ENCODE measurements around the gene CREB3L2. TPM values are rescaled to one million over a fixed set of nuclear protein-coding genes. Genes with fewer than 3 reads are reported as not detected.

CREB3L2 gene
- total RNA-seq, 2 experiments from 2014 or later, result 22.7 to 79.0 TPM

DNA sequence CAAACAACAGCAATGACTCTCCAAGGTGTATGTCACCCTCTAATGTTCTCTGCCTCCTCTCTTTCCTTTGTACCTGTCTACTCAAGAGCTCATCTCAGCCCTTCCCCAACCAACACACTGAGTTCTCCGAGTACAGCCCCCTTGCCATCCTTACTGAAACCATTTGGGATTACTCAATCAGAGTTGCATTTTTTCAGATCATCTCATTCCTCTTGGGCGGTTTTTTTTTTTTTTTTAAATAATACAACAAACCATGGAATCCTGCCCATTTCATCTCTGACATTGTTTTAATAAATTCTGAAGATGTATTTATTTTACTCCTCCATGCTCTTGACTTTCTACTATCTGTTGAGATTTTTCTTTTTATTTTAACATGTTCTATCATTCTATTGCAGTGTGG is 4.2 kb upstream of the CREB3L2 start:
- TF ChIP-seq CTCF (conservative IDR thresholded peaks at IDR 0.05; ENCODE audit: low read length), result no peak
- TF ChIP-seq EZH2phosphoT487 (IDR thresholded peaks at IDR 0.05; ENCODE audit: borderline replicate concordance, low read depth, low read length), result no peak
- Histone ChIP-seq H3K9me2 (ENCODE audit: insufficient read depth, low read length) (no peaks in the 10 kb centered on the region), H3K36me3 (ENCODE audit: insufficient read depth, low read length) (no peaks in the 10 kb centered on the region), H3K9me3 (ENCODE audit: low read length) (no peaks in the 10 kb centered on the region), H3K27ac (ENCODE audit: low read depth, low read length, poor library complexity, severe bottlenecking) (no peak overlapping the region), H2AFZ (ENCODE audit: low read length) (no peak overlapping the region), H3K4me2 (ENCODE audit: low read length) (no peak overlapping the region), H3K79me2 (ENCODE audit: insufficient read depth, low read depth, low read length) (peaks cover 8% of the 10 kb centered on the region; the same call in 1 of the 2 replicates), H4K20me1 (ENCODE audit: insufficient read depth, low read length) (no peaks in the 10 kb centered on the region), H3K4me1 (ENCODE audit: insufficient read depth, low read length, poor library complexity, severe bottlenecking) (peaks cover 6% of the 10 kb centered on the region), H3K4me3 (ENCODE audit: low read depth, low read length, poor library complexity, severe bottlenecking) (no peak overlapping the region)
- ChIA-PET POLR2A (interaction anchor here (0.7 to 3.9 kb wide), 4 partner anchors 18 to 1102 kb away, joined by 3 to 15 read pairs (median 4); no protein-coding TSS in a partner anchor), CTCF (ENCODE audit: unreplicated experiment) (interaction anchor here (1.5 to 2.2 kb wide), 2 partner anchors 21 to 106 kb away, joined by 3 to 6 read pairs; no protein-coding TSS in a partner anchor)
- BruUV-seq (replicated peaks), result no TSS peak
- intact Hi-C loops (cut with micrococcal nuclease; ENCODE audit: unreplicated experiment), result loop anchor here (5.0 kb wide), 1 partner anchor 731 kb away; no protein-coding TSS in a partner anchor
- no peak for DNase-seq (ENCODE audit: low spot score)

- DNase-seq (ENCODE audit: low spot score), result no peak
- no peaks in the 10 kb centered on the region for H4K20me1 ChIP-seq (ENCODE audit: insufficient read depth, low read length)
- H3K79me2 ChIP-seq (ENCODE audit: insufficient read depth, low read depth, low read length), result peaks cover 20% of the 10 kb centered on the region; the same call in 1 of the 2 replicates
- H3K9me2 ChIP-seq (ENCODE audit: insufficient read depth, low read length), result no peaks in the 10 kb centered on the region
- no peak overlapping the region for H3K27ac ChIP-seq (ENCODE audit: low read depth, low read length, poor library complexity, severe bottlenecking)
- TF ChIP-seq CTCF (conservative IDR thresholded peaks at IDR 0.05; ENCODE audit: low read length), result no peak
- TF ChIP-seq EZH2phosphoT487 (IDR thresholded peaks at IDR 0.05; ENCODE audit: borderline replicate concordance, low read depth, low read length), result no peak
- no TSS peak for BruUV-seq (replicated peaks)
- H3K36me3 ChIP-seq (ENCODE audit: insufficient read depth, low read length), result no peaks in the 10 kb centered on the region
- no peak overlapping the region for H3K4me2 ChIP-seq (ENCODE audit: low read length)
- no peak overlapping the region for H3K4me3 ChIP-seq (ENCODE audit: low read depth, low read length, poor library complexity, severe bottlenecking)
- POLR2A ChIA-PET, result interaction anchor here (1.6 kb wide), 1 partner anchor 84 kb away, joined by 5 read pairs; no protein-coding TSS in a partner anchor
- CTCF ChIA-PET (ENCODE audit: unreplicated experiment), result interaction anchor here (0.6 to 2.2 kb wide), 3 partner anchors 18 to 105 kb away, joined by 3 to 6 read pairs (median 3); no protein-coding TSS in a partner anchor
- H3K9me3 ChIP-seq (ENCODE audit: low read length), result no peaks in the 10 kb centered on the region
- peaks cover 10% of the 10 kb centered on the region for H3K4me1 ChIP-seq (ENCODE audit: insufficient read depth, low read length, poor library complexity, severe bottlenecking)
- intact Hi-C loops (cut with micrococcal nuclease; ENCODE audit: unreplicated experiment), result loop anchor here (5.0 kb wide), 1 partner anchor 732 kb away; no protein-coding TSS in a partner anchor
- H2AFZ ChIP-seq (ENCODE audit: low read length), result peak overlapping the region; percentile 27; the same call in 1 of the 2 replicates
Measured at GRCh38 chr7:138004936-138005335, 3.0 kb upstream of the CREB3L2 start.

DNA sequence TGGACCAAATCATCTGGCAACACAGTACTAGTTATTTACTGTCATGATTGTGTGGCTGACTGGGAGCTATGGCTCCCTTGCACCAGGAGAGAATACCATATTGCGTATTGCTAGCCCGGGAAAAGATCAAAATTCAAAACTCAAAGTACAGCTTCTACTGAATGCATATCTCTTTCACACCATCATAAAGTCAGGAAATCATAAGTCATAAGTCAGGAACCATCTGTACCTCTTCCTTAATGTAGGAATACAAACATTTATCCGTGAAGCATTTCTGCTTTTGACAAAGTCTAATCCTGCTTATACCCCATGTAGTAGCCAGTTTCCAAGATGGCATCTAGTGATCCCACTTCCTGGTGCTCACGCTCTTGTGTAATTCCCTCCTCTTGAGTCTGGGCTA is 2.2 kb upstream of the CREB3L2 start:
- H3K4me1 ChIP-seq (ENCODE audit: insufficient read depth, low read length, poor library complexity, severe bottlenecking), result peaks cover 19% of the 10 kb centered on the region
- CTCF ChIA-PET (ENCODE audit: unreplicated experiment), result no interaction called here
- TF ChIP-seq EZH2phosphoT487 (IDR thresholded peaks at IDR 0.05; ENCODE audit: borderline replicate concordance, low read depth, low read length) (no peak), CTCF (conservative IDR thresholded peaks at IDR 0.05; ENCODE audit: low read length) (no peak)
- peaks cover 28% of the 10 kb centered on the region for H3K79me2 ChIP-seq (ENCODE audit: insufficient read depth, low read depth, low read length)
- no peak for DNase-seq (ENCODE audit: low spot score)
- BruUV-seq (replicated peaks), result no TSS peak
- H3K4me2 ChIP-seq (ENCODE audit: low read length), result no peak overlapping the region
- intact Hi-C loops (cut with micrococcal nuclease; ENCODE audit: unreplicated experiment), result no loop called here
- peak overlapping the region; percentile 27; the same call in 1 of the 2 replicates for H2AFZ ChIP-seq (ENCODE audit: low read length)
- no peaks in the 10 kb centered on the region for H3K36me3 ChIP-seq (ENCODE audit: insufficient read depth, low read length)
- POLR2A ChIA-PET, result interaction anchor here (0.5 to 6.7 kb wide), 5 partner anchors 20 to 387 kb away, joined by 3 to 65 read pairs (median 3); no protein-coding TSS in a partner anchor
- H3K9me3 ChIP-seq (ENCODE audit: low read length), result no peaks in the 10 kb centered on the region
- H3K9me2 ChIP-seq (ENCODE audit: insufficient read depth, low read length), result no peaks in the 10 kb centered on the region
- no peak overlapping the region for H3K27ac ChIP-seq (ENCODE audit: low read depth, low read length, poor library complexity, severe bottlenecking)
- no peak overlapping the region for H3K4me3 ChIP-seq (ENCODE audit: low read depth, low read length, poor library complexity, severe bottlenecking)
- H4K20me1 ChIP-seq (ENCODE audit: insufficient read depth, low read length), result no peaks in the 10 kb centered on the region

All from OCI-LY7 (cell line).